Endothelial cell of umbilical vein (primary cell): ENCODE measurements around the gene CTSH. TPM values are rescaled to one million over a fixed set of nuclear protein-coding genes. Genes with fewer than 3 reads are reported as not detected.

Experiments
- BruUV-seq: library from RNA; stranded (reverse); fragments of 400-500 nt; replicated peaks from 2 replicates; lab custom pipeline; 2021; lab: Mats Ljungman, UMichigan
- CTCF ChIA-PET: fragments of 300-600, 350-600 bp; sonication (Branson Sonifier 250); formaldehyde crosslinking; loops from one replicate; lab custom pipeline; 2021; ENCODE audit warnings: antibody characterized with exemption, inconsistent platforms; lab: Charles Lee
- POLR2A ChIA-PET: fragments of 300-600, 350-600 bp; sonication (Branson Sonifier 250); formaldehyde crosslinking; loops from one replicate; lab custom pipeline; 2021; ENCODE audit warnings: antibody characterized with exemption, inconsistent platforms; lab: Charles Lee
- DNase-seq: peaks from one replicate; pipeline ENCODE4 v3.0.0-alpha.2; 2011; ENCODE audit warnings: low read depth, low spot score
- FAIRE-seq: peaks from 2 replicates; lab custom pipeline; 2011; peaks lifted over from hg19 to GRCh38; lab: Jason Lieb, UNC
- H2AFZ ChIP-seq: 2 replicates; pipeline ENCODE4 v1.6.0; 2012; ENCODE audit warnings: low read depth, low read length, control low read depth, inconsistent platforms
- H3K27ac ChIP-seq: 2 replicates; pipeline ENCODE4 v1.5.1; 2011; ENCODE audit warnings: low read depth, mild to moderate bottlenecking, control low read depth, low read length, moderate library complexity; ENCODE audit not compliant: insufficient read depth
- H3K27me3 ChIP-seq, 2 experiments: 2 replicates each; pipeline versions ENCODE4 v1.6.0 to v1.6.1; 2011; ENCODE audit warnings: low read length in 2 of 2, mixed read lengths in 1 of 2; ENCODE audit not compliant: control insufficient read depth in 2 of 2, insufficient read depth in 2 of 2
- H3K36me3 ChIP-seq, 2 experiments: 2 replicates in 1 of 2; 3 replicates in 1 of 2; pipeline ENCODE4 v1.5.1; 2011; ENCODE audit warnings: low read length in 2 of 2, mild to moderate bottlenecking in 1 of 2, moderate library complexity in 1 of 2; ENCODE audit not compliant: control insufficient read depth in 2 of 2, insufficient read depth in 2 of 2; ENCODE audit errors: extremely low read depth in 1 of 2
- H3K4me1 ChIP-seq: 3 replicates; pipeline ENCODE4 v1.5.1; 2011; ENCODE audit warnings: mild to moderate bottlenecking, low read length; ENCODE audit not compliant: control insufficient read depth, insufficient read depth; ENCODE audit errors: extremely low read depth
- H3K4me2 ChIP-seq: 2 replicates; pipeline ENCODE4 v1.6.1; 2011; ENCODE audit warnings: low read length, control low read depth, mixed read lengths; ENCODE audit not compliant: insufficient read depth
- H3K4me3 ChIP-seq, 3 experiments: fragments of 200-600 bp in 1 of 3; sonication (generic), shearing (Covaris generic) in 1 of 3; replicated peaks in 1 of 3; 2 replicates each; pipeline ENCODE4 v1.5.1; 2011 to 2016; ENCODE audit warnings: control low read depth in 3 of 3, low read length in 3 of 3, mild to moderate bottlenecking in 2 of 3, inconsistent platforms in 1 of 3, low read depth in 1 of 3, moderate library complexity in 1 of 3; ENCODE audit not compliant: insufficient read depth in 1 of 3
- H3K79me2 ChIP-seq: 2 replicates; pipeline ENCODE4 v1.6.0; 2012; ENCODE audit warnings: low read length, inconsistent platforms; ENCODE audit not compliant: control insufficient read depth, insufficient read depth
- H3K9ac ChIP-seq: replicated peaks from 2 replicates; pipeline ENCODE3; 2011; ENCODE audit warnings: low read length, control low read depth; ENCODE audit not compliant: insufficient read depth; ENCODE audit errors: extremely low read depth
- H3K9me1 ChIP-seq: replicated peaks from 3 replicates; pipeline ENCODE4 v1.6.0; 2011; ENCODE audit warnings: mild to moderate bottlenecking, low read length; ENCODE audit not compliant: control insufficient read depth, insufficient read depth; ENCODE audit errors: extremely low read depth
- H3K9me3 ChIP-seq: replicated peaks from 2 replicates; pipeline ENCODE4 v1.5.1; 2012; ENCODE audit warnings: low read length, inconsistent platforms; ENCODE audit not compliant: control insufficient read depth, insufficient read depth
- H4K20me1 ChIP-seq: replicated peaks from 2 replicates; pipeline ENCODE3; 2011; ENCODE audit warnings: mild to moderate bottlenecking, low read length; ENCODE audit not compliant: control insufficient read depth, insufficient read depth; ENCODE audit errors: extremely low read depth
- CTCF ChIP-seq, 2 donors: IDR thresholded peaks; 1 replicate in 1 of 2; 2 replicates in 1 of 2; pipeline ENCODE4 v1.5.1; 2011; ENCODE audit warnings: low read length in 2 of 2, mild to moderate bottlenecking in 2 of 2, moderate library complexity in 2 of 2, control low read depth in 1 of 2, inconsistent platforms in 1 of 2, low read depth in 1 of 2; ENCODE audit not compliant: insufficient read depth in 1 of 2; ENCODE audit errors: extremely low read depth in 1 of 2
- EZH2 ChIP-seq: IDR thresholded peaks from 2 replicates; pipeline ENCODE4 v1.6.1; 2012; ENCODE audit warnings: borderline replicate concordance, low read depth, mild to moderate bottlenecking, moderate library complexity, low read length, inconsistent platforms; ENCODE audit not compliant: severe bottlenecking
- FOS ChIP-seq: IDR thresholded peaks from 2 replicates; pipeline ENCODE4 v1.6.1; 2011; ENCODE audit warnings: mild to moderate bottlenecking, low read length, moderate library complexity, borderline replicate concordance; ENCODE audit not compliant: insufficient read depth
- GATA2 ChIP-seq: IDR thresholded peaks from 2 replicates; pipeline ENCODE4 v1.7.0; 2011; ENCODE audit warnings: low read depth, mild to moderate bottlenecking, moderate library complexity, mixed read lengths, low read length; ENCODE audit not compliant: insufficient read length, insufficient read depth
- JUN ChIP-seq: IDR thresholded peaks from 2 replicates; pipeline ENCODE4 v1.6.1; 2011; ENCODE audit warnings: borderline replicate concordance, low read depth; ENCODE audit not compliant: insufficient read length, insufficient read depth
- MAX ChIP-seq: IDR thresholded peaks from 2 replicates; pipeline ENCODE4 v1.6.1; 2011; ENCODE audit not compliant: insufficient read depth, insufficient read length
- MYC ChIP-seq: IDR thresholded peaks from one replicate; pipeline ENCODE4 v1.6.1; 2011; ENCODE audit warnings: mild to moderate bottlenecking, low read depth, low read length
- POLR2A ChIP-seq: IDR thresholded peaks from 2 replicates; pipeline ENCODE4 v1.6.1; 2012; ENCODE audit warnings: low read depth, mild to moderate bottlenecking, control low read depth, low read length
- POLR2AphosphoS5 ChIP-seq: IDR thresholded peaks from 2 replicates; pipeline ENCODE4 v1.6.1; 2012; ENCODE audit warnings: low read depth, mild to moderate bottlenecking, control low read depth, low read length, moderate library complexity; ENCODE audit not compliant: insufficient read depth
- dilution Hi-C: fragments of 300-500 bp; cut with MboI; formaldehyde crosslinking; loops from one replicate; pipeline ENCODE4 v1.15.0; 2019; ENCODE audit warnings: low sequenced_read_pairs; ENCODE audit not compliant: extremely low pct_ligation_motif_present
- intact Hi-C: fragments of 100-400 bp; cut with micrococcal nuclease; formaldehyde crosslinking; loops from one replicate; pipeline ENCODE4 v1.10.0; 2022
- polyA plus RNA-seq, 4 experiments: library from polyadenylated mRNA; depleted of rRNA in 3 of 4; stranded (reverse) in 3 of 4; unstranded in 1 of 4; fragments of >200 nt; gene quantifications; 2 replicates each; pipeline versions ENCODE4 v1.2.1 to v1.2.3, GENCODE V29; 2011 to 2012; ENCODE audit warnings: missing spikeins in 1 of 4
- total RNA-seq: library from RNA; stranded (reverse); gene quantifications from 2 replicates; pipeline ENCODE4 v1.2.3, GENCODE V29; 2021

The CTSH gene
- total and polyA plus RNA-seq, 2 donors (not counting 3 experiments of a cell fraction or from before 2014, with no cell fraction given): 7.0 to 7.4 TPM

GRCh38 chr15:78976691-78977090, 31.8 kb upstream of the CTSH start:
- FAIRE-seq (no peak), DNase-seq (no peak)
- H3K4me1 ChIP-seq: no peaks in the 10 kb centered on the region
- H3K27me3 ChIP-seq: no peaks in the 10 kb centered on the region
- H4K20me1 ChIP-seq: no peaks in the 10 kb centered on the region
- no peak for TF ChIP-seq POLR2AphosphoS5
- TF ChIP-seq MAX: no peak
- TF ChIP-seq GATA2: no peak
- TF ChIP-seq EZH2: no peak
- TF ChIP-seq POLR2A: no peak
- TF ChIP-seq CTCF (IDR thresholded peaks at IDR 0.05; ENCODE audit: extremely low read depth in 1 of 2, insufficient read depth in 1 of 2, low read depth in 1 of 2, low read length in 2 of 2): no peak
- TF ChIP-seq JUN: no peak
- no peak for TF ChIP-seq FOS
- no peak for TF ChIP-seq MYC
- intact Hi-C loops (no loop called here), dilution Hi-C loops (no loop called here)
- POLR2A ChIA-PET: no interaction called here
- BruUV-seq: no TSS peak
- H3K9ac ChIP-seq: no peak overlapping the region
- H3K79me2 ChIP-seq: no peaks in the 10 kb centered on the region
- H3K36me3 ChIP-seq: no peaks in the 10 kb centered on the region
- H3K27ac ChIP-seq: no peak overlapping the region
- H3K9me1 ChIP-seq: no peaks in the 10 kb centered on the region
- CTCF ChIA-PET: interaction anchor here (0.8 kb wide), 1 partner anchor 31 kb away, joined by 3 read pairs; no protein-coding TSS in a partner anchor
- H3K4me3 ChIP-seq: no peak overlapping the region
- no peaks in the 10 kb centered on the region for H3K9me3 ChIP-seq
- no peak overlapping the region for H3K4me2 ChIP-seq
- H2AFZ ChIP-seq: no peak overlapping the region
